ENCODE data around the gene SOBP.

Gene SOBP

DNA sequence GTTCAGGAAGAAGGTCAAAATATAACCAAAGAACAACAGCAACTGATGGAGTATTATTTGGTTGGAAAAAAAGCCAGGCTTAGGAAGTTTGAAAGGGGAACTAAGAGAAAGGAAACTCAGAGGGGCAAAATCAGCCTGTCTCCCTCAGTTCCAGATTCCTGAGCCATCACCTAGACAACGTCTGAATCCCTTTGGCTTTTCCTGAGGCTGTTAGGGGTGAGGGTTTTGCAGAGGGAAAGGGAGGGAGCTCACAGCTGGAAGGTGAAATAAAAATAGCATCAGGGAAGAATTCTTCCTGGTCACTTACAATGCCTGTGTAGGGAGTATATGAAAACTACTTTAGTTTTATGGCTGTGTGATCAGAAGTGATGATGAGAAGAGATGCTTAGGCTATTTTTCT lies 100.5 kb downstream of the SOBP start:
- DNase-seq (ENCODE audit: low read depth), result no peak
- TF ChIP-seq, protein P1, sequence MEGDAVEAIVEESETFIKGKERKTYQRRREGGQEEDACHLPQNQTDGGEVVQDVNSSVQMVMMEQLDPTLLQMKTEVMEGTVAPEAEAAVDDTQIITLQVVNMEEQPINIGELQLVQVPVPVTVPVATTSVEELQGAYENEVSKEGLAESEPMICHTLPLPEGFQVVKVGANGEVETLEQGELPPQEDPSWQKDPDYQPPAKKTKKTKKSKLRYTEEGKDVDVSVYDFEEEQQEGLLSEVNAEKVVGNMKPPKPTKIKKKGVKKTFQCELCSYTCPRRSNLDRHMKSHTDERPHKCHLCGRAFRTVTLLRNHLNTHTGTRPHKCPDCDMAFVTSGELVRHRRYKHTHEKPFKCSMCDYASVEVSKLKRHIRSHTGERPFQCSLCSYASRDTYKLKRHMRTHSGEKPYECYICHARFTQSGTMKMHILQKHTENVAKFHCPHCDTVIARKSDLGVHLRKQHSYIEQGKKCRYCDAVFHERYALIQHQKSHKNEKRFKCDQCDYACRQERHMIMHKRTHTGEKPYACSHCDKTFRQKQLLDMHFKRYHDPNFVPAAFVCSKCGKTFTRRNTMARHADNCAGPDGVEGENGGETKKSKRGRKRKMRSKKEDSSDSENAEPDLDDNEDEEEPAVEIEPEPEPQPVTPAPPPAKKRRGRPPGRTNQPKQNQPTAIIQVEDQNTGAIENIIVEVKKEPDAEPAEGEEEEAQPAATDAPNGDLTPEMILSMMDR (IDR thresholded peaks at IDR 0.05; ENCODE audit: low read length, missing control alignments), result no peak
- H3K4me3 ChIP-seq (replicated peaks; ENCODE audit: low read depth, low read length), result no peak overlapping the region

DNA sequence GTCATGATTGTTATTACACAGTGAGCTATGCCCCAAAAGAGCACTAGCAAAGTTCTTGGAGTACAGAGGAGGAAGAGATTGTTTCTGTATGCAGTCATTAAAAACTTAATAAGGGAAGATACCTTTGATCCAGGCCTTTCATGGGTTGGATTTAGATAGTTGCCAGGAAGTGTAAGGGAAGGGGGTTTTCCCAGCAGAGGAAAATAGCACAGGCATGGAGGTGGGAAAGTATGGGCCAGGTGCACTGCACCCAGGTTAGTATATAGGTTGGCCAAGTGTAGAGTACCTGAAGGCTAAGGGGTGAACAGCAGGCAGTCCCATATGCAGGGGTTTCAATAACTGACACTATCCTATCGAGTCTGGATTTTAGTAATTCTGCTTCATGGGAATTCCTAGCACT lies 101.4 kb downstream of the SOBP start:
- no peak overlapping the region for H3K4me3 ChIP-seq (replicated peaks; ENCODE audit: low read depth, low read length)
- DNase-seq (ENCODE audit: low read depth), result no peak
- TF ChIP-seq, protein P1 (IDR thresholded peaks at IDR 0.05; ENCODE audit: low read length, missing control alignments), result no peak

DNA sequence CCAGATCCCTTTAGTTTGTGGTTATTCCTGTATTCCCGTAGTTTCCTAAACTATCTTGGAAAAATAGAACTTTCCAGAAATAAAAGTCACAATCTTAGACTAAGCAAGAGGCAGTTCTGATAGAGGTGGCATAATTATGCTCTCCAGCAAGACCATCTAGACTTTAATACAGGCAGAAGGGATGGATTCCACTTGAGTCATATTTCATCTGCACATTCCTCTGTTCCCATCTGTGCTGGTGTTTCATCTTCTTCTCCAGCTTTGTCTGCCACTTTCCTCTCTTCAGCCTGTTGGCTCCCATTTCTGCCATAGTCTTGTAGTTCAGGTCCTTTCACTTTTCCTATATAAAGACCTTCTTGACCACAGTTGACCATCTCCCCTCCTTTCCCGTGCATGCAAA lies 102.9 kb downstream of the SOBP start:
- no peak for DNase-seq (ENCODE audit: low read depth)
- TF ChIP-seq, protein P1 (IDR thresholded peaks at IDR 0.05; ENCODE audit: low read length, missing control alignments), result no peak
- H3K4me3 ChIP-seq (replicated peaks; ENCODE audit: low read depth, low read length), result no peak overlapping the region

DNA sequence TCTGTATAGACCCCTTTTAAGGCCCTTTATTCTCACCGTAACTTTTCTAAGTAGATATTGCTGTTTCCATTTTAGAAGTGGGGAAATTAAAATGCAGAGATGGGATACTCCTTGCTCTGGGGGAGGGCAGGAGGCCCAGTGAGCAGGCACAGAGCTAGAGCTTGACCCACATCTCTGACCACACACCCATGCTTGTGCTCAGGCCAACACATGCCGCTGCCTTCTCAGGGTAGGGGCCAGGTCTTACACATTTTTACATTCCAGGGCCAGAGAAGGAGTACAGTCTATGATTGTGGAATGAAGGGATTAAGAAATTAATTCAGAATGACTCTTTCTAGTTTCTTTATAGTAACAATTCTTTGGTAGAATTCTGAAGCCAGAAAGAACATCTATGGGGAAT lies 104.8 kb downstream of the SOBP start:
- no peak overlapping the region for H3K4me3 ChIP-seq (replicated peaks; ENCODE audit: low read depth, low read length)
- DNase-seq (ENCODE audit: low read depth), result no peak
- TF ChIP-seq, protein P1 (IDR thresholded peaks at IDR 0.05; ENCODE audit: low read length, missing control alignments), result no peak

DNA sequence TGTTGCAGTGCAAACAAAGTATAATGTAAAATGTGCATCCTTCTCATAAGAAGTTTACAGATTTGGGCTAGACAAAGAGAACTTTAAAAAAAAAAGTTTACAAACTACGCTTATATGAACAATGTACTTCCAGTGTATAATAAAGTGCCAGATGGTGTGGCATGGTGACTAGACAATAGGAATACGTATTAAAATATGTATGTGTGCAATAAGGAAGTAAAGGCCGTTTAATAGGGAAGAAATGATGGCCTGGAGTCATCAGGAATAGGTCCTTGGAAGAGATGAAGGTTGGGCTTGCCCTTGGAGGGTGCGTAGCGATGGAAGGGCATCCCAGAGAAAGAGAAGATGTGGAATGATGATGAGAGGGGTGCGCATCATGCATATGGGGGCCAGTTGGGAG lies 108.2 kb downstream of the SOBP start:
- no peak for DNase-seq (ENCODE audit: low read depth)
- TF ChIP-seq, protein P1 (IDR thresholded peaks at IDR 0.05; ENCODE audit: low read length, missing control alignments), result no peak
- H3K4me3 ChIP-seq (replicated peaks; ENCODE audit: low read depth, low read length), result no peak overlapping the region

DNA sequence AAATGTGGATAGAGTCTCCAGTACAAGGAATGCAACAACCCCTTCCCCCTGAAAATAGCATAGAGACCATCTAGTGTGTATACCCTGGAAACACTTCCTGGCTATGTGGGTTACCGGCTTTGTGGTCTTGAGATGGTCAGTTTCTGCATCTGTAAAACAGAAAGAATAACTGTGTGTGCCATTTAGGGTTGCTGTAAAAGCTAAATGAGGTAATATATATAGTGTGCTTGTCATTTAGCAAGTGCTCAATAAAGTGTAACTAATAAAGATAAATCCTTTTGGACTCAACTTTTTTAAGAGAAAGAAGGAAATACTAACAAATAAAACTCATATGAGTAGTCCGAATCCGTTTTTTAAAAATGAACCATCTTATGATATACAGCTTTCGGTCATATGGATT lies 109.1 kb downstream of the SOBP start:
- TF ChIP-seq, protein P1 (IDR thresholded peaks at IDR 0.05; ENCODE audit: low read length, missing control alignments), result no peak
- no peak overlapping the region for H3K4me3 ChIP-seq (replicated peaks; ENCODE audit: low read depth, low read length)
- DNase-seq (ENCODE audit: low read depth), result no peak

DNA sequence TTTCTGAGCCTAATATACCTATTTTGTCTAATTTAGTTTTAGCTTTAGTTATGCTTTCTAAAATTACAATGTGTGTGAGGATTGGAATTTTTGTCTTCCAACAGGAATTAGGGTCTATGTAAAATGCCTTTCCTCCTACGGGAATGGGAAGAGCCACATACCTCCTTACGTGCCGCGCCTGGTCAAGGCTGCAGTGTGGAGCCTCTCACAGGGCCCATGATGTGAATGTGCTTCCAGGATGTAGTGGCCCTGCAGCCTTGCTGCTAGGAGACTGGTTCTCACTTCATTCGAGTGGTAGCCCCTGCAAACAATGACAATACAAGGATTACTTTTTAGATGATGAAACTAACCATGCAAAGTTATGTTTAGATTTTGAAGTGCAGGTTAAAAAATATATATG lies 110.2 kb downstream of the SOBP start:
- TF ChIP-seq, protein P1 (IDR thresholded peaks at IDR 0.05; ENCODE audit: low read length, missing control alignments), result no peak
- H3K4me3 ChIP-seq (replicated peaks; ENCODE audit: low read depth, low read length), result no peak overlapping the region
- no peak for DNase-seq (ENCODE audit: low read depth)

Measured in fibroblast of pulmonary artery (primary cell).